MM.1S (cell line): ENCODE results near the gene TRIP4.

Source experiments
- DNase-seq: peaks from one replicate; pipeline ENCODE4 v3.0.0-alpha.2; 2015
- H2AFZ ChIP-seq: fragments of 300-600 bp; sonication (generic); 2 replicates; pipeline ENCODE4 v1.6.0; 2016; ENCODE audit warnings: antibody characterized with exemption, low read length
- H3F3A ChIP-seq: fragments of 300-600 bp; sonication (generic); 2 replicates; pipeline ENCODE4 v1.6.1; 2016; ENCODE audit warnings: mild to moderate bottlenecking, antibody characterized with exemption, low read length, moderate library complexity, mixed read lengths; ENCODE audit not compliant: insufficient read depth
- H3K27ac ChIP-seq: fragments of 300-600 bp; sonication (generic); 2 replicates; pipeline ENCODE4 v1.5.1; 2016; ENCODE audit warnings: mild to moderate bottlenecking, low read length
- H3K27me3 ChIP-seq: fragments of 300-600 bp; sonication (generic); replicated peaks from 2 replicates; pipeline ENCODE4 v1.6.0; 2016; ENCODE audit warnings: low read length; ENCODE audit not compliant: insufficient read depth
- H3K36me3 ChIP-seq: fragments of 300-600 bp; sonication (generic); replicated peaks from 2 replicates; pipeline ENCODE4 v1.6.1; 2016; ENCODE audit warnings: mild to moderate bottlenecking, low read length, mixed read lengths; ENCODE audit not compliant: insufficient read depth
- H3K4me1 ChIP-seq: fragments of 300-600 bp; sonication (generic); 2 replicates; pipeline ENCODE4 v1.6.1; 2016; ENCODE audit warnings: low read length, mixed read lengths
- H3K4me2 ChIP-seq: fragments of 300-600 bp; sonication (generic); 2 replicates; pipeline ENCODE4 v1.6.0; 2016; ENCODE audit warnings: low read depth, low read length
- H3K4me3 ChIP-seq: fragments of 300-600 bp; sonication (generic); 2 replicates; pipeline ENCODE4 v1.5.1; 2016; ENCODE audit warnings: low read length, mixed read lengths
- H3K79me2 ChIP-seq: fragments of 300-600 bp; sonication (generic); 2 replicates; pipeline ENCODE4 v1.6.1; 2016; ENCODE audit warnings: mixed run types, low read length, mixed read lengths
- H3K9ac ChIP-seq: fragments of 300-600 bp; sonication (generic); 2 replicates; pipeline ENCODE4 v1.6.1; 2016; ENCODE audit warnings: low read length, mixed read lengths
- H3K9me2 ChIP-seq: fragments of 300-600 bp; sonication (generic); replicated peaks from 2 replicates; pipeline ENCODE4 v1.6.1; 2016; ENCODE audit warnings: mild to moderate bottlenecking, low read length, mixed read lengths; ENCODE audit not compliant: insufficient read depth
- H3K9me3 ChIP-seq: fragments of 300-600 bp; sonication (generic); replicated peaks from 2 replicates; pipeline ENCODE4 v1.6.1; 2016; ENCODE audit warnings: mild to moderate bottlenecking, low read length, mixed read lengths; ENCODE audit not compliant: insufficient read depth
- H4K20me1 ChIP-seq: fragments of 300-600 bp; sonication (generic); 2 replicates; pipeline ENCODE4 v1.6.1; 2016; ENCODE audit warnings: mild to moderate bottlenecking, low read length, moderate library complexity, mixed read lengths; ENCODE audit not compliant: insufficient read depth
- EZH2 ChIP-seq: fragments of 300-600 bp; sonication (generic); optimal IDR thresholded peaks from 2 replicates; pipeline ENCODE3; 2017; ENCODE audit warnings: low read depth, mild to moderate bottlenecking, antibody characterized with exemption, low read length, mixed read lengths
- EZH2phosphoT487 ChIP-seq: fragments of 300-600 bp; sonication (generic); IDR thresholded peaks from 2 replicates; pipeline ENCODE4 v1.6.1; 2018; ENCODE audit warnings: antibody characterized with exemption, low read length
- TF ChIP-seq, protein P1 (sequence below): fragments of 300-600 bp; sonication (generic); IDR thresholded peaks from 2 replicates; pipeline ENCODE4 v1.5.1; 2016; ENCODE audit warnings: antibody characterized with exemption, low read length, mixed read lengths

Gene TRIP4

DNA sequence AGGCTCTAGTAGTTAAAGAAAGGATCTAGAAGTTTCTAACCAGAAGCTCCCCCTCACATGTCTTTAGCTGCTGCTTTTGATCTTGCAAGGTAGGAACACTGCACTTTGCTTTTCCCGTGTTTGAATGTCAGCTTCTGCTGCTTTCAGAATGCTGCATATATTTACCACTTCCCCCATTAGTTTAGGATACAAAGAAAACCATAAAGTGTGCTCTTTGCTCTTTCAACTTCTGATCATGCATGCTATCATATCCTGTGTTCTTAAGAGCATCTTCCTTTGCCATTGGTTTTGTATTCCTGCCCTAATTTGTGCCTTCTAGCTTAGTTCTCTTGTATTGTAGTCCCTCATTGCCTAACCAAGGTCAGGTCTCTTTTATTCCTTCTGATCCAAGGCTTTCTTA is 116.0 kb downstream of the TRIP4 start:
- H3K4me3 ChIP-seq = no peak overlapping the region
- no peak overlapping the region for H3K27ac ChIP-seq
- no peaks in the 10 kb centered on the region for H4K20me1 ChIP-seq
- no peaks in the 10 kb centered on the region for H3K4me1 ChIP-seq
- no peaks in the 10 kb centered on the region for H3K79me2 ChIP-seq
- TF ChIP-seq, protein P1, sequence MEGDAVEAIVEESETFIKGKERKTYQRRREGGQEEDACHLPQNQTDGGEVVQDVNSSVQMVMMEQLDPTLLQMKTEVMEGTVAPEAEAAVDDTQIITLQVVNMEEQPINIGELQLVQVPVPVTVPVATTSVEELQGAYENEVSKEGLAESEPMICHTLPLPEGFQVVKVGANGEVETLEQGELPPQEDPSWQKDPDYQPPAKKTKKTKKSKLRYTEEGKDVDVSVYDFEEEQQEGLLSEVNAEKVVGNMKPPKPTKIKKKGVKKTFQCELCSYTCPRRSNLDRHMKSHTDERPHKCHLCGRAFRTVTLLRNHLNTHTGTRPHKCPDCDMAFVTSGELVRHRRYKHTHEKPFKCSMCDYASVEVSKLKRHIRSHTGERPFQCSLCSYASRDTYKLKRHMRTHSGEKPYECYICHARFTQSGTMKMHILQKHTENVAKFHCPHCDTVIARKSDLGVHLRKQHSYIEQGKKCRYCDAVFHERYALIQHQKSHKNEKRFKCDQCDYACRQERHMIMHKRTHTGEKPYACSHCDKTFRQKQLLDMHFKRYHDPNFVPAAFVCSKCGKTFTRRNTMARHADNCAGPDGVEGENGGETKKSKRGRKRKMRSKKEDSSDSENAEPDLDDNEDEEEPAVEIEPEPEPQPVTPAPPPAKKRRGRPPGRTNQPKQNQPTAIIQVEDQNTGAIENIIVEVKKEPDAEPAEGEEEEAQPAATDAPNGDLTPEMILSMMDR = no peak
- TF ChIP-seq EZH2phosphoT487 = no peak
- TF ChIP-seq EZH2 = no peak
- H3K9me2 ChIP-seq = no peaks in the 10 kb centered on the region
- no peak for DNase-seq
- H3K9ac ChIP-seq = no peak overlapping the region
- H2AFZ ChIP-seq = no peak overlapping the region
- no peaks in the 10 kb centered on the region for H3K27me3 ChIP-seq
- H3K4me2 ChIP-seq = no peak overlapping the region
- no peaks in the 10 kb centered on the region for H3K9me3 ChIP-seq
- H3K36me3 ChIP-seq = no peaks in the 10 kb centered on the region
- no peaks in the 10 kb centered on the region for H3F3A ChIP-seq
